ENCODE results near the gene TMEM156. TPM values are rescaled to one million over a fixed set of nuclear protein-coding genes. Genes with fewer than 3 reads are reported as not detected.
A peak's percentile ranks its signal among the peaks of the same experiment; 100 is the strongest.

The TMEM156 gene
- total and polyA plus RNA-seq, 7 donors = 0.08 to 0.15 (median 0.10) TPM; not detected in 4

DNA sequence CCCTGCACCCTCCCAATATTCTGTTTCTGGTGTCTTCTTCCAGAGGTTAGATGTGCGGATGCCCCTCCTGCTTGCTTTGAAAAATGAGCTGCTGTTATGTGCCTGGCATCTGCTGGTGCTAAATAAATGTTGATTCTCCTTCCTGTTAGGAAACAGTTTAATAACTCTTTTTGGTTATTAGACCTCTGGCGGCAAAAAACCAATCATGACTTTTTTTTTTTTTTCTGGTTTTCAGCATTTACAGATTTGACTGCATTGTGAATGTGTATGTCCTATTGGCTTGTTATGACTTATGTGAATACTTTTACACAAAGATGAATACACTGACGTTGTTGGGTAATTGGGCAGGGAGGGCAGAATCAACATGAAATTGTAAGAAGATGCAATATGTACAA lies 13.6 kb upstream of the TMEM156 start:
- DNase-seq = no peak
- TF ChIP-seq, protein P1, sequence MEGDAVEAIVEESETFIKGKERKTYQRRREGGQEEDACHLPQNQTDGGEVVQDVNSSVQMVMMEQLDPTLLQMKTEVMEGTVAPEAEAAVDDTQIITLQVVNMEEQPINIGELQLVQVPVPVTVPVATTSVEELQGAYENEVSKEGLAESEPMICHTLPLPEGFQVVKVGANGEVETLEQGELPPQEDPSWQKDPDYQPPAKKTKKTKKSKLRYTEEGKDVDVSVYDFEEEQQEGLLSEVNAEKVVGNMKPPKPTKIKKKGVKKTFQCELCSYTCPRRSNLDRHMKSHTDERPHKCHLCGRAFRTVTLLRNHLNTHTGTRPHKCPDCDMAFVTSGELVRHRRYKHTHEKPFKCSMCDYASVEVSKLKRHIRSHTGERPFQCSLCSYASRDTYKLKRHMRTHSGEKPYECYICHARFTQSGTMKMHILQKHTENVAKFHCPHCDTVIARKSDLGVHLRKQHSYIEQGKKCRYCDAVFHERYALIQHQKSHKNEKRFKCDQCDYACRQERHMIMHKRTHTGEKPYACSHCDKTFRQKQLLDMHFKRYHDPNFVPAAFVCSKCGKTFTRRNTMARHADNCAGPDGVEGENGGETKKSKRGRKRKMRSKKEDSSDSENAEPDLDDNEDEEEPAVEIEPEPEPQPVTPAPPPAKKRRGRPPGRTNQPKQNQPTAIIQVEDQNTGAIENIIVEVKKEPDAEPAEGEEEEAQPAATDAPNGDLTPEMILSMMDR (IDR thresholded peaks at IDR 0.05) = no peak
- intact Hi-C loops (cut with DNase I) = no loop called here
- ATAC-seq = no peak
- Histone ChIP-seq H3K9me3 (no peaks in the 10 kb centered on the region), H3K27ac (peak overlapping the region; percentile 80), H3K4me3 (peak overlapping the region; percentile 84), H3K4me1 (no peaks in the 10 kb centered on the region), H3K27me3 (ENCODE audit: insufficient read depth in 3 of 3, low read length in 2 of 3) (no peaks in the 10 kb centered on the region), H3K36me3 (ENCODE audit: insufficient read depth in 1 of 2, low read depth in 1 of 2) (no peaks in the 10 kb centered on the region)
- WGBS, 3 donors = 28 to 46% (median 30%) methylated on average over 3 of the region's 3 CpGs

DNA sequence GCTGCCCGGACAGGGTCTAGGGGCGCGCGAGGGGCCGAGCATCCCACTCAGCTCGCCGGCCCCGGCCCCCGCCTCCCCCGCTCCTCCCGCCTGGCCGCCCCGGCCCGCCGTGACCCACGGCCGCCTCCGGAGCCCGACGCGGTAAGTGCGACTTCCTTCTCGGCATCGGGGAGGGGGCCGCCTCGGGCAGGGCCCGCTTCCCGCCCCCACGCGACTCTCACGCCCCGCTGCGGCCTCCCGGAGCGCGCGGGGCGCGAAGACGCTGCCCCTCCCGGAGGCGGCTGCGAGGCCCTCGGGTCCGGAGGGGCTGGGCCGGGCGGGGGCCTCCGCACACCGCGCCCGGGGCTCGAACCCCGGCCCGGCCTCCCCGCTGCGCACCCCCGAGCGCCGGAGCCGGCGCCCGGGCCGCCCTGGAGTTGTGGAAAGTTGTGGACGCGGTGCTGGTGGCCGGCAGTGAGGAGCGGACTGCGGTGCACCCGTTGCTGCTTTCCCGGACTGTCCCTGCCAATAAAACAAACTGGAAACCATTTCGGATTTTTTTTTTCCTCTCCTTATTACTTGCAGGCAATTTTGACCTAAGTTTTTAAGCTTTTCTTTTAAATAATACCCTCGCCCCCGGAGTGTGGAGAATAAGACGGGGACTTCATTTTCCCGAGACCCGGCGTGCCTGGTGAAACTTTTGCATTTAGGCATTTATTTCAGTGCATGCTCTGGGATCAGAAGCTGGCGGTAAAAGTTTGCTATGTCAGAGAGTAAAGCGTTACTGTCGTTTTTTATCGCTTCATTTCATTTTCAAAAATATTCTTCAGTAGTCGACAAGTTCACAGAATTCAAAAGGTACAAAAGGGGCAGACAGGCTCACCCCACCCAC lies 13.0 kb upstream of the TMEM156 start:
- DNase-seq = peak; percentile 46 to 52
- H3K4me1 ChIP-seq = no peaks in the 10 kb centered on the region
- ATAC-seq = peak in 1 of 4 donors; percentile 35
- WGBS, 3 donors = 1 to 2% (median 1%) methylated on average over 44 to 82 of the region's 82 CpGs
- intact Hi-C loops (cut with DNase I) = loop anchor here in 1 of 2 donors (5.0 kb wide), 1 partner anchor 103 kb away; no protein-coding TSS in a partner anchor
- H3K36me3 ChIP-seq (ENCODE audit: insufficient read depth in 1 of 2, low read depth in 1 of 2) = no peaks in the 10 kb centered on the region
- H3K27me3 ChIP-seq (ENCODE audit: insufficient read depth in 3 of 3, low read length in 2 of 3) = no peaks in the 10 kb centered on the region
- peak overlapping the region; percentile 80 for H3K27ac ChIP-seq
- TF ChIP-seq, protein P1 (IDR thresholded peaks at IDR 0.05) = no peak
- peak overlapping the region; percentile 84 for H3K4me3 ChIP-seq
- no peaks in the 10 kb centered on the region for H3K9me3 ChIP-seq

DNA sequence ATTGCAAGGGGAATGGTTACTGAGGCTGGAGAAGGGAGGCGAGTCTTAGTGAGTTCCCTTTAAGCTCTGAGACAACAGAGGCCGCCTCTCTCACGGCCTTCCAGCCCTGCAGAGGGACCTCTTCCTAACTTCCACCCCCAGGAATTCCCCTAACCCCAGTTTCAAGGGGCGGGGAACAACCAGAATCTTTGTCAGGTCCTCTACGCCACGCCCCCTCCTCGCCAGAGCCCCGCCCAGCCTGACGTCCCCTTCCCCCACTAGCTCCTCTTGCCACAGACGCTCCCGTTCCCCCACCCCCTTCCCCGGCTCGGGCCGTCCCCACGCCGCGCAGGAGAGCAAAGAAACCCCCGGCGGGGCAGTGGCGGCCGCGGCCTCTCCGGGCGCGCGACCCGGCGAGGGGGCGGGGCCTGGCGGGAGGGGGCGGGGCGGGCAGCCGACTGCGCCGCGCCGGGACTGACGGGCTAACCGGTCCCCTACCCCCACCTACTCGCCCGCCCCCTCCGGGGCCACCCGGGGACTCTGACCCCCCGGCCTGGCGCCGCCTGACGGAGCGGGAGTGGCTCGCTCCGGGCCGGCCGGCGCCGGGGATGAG lies 12.3 kb upstream of the TMEM156 start:
- Histone ChIP-seq H3K4me3 (peak overlapping the region; percentile 84), H3K27ac (peak overlapping the region; percentile 80), H3K4me1 (no peaks in the 10 kb centered on the region), H3K36me3 (ENCODE audit: insufficient read depth in 1 of 2, low read depth in 1 of 2) (no peaks in the 10 kb centered on the region), H3K9me3 (no peaks in the 10 kb centered on the region), H3K27me3 (ENCODE audit: insufficient read depth in 3 of 3, low read length in 2 of 3) (no peaks in the 10 kb centered on the region)
- WGBS, 3 donors = 1 to 2% (median 2%) methylated on average over 12 to 53 of the region's 54 CpGs
- peak; percentile 90 to 95 for DNase-seq
- intact Hi-C loops (cut with DNase I) = loop anchor here in 1 of 2 donors (5.0 kb wide), 1 partner anchor 102 kb away; no protein-coding TSS in a partner anchor
- ATAC-seq = peak; percentile 90 to 94 (median 92)
- TF ChIP-seq, protein P1 (IDR thresholded peaks at IDR 0.05) = no peak

DNA sequence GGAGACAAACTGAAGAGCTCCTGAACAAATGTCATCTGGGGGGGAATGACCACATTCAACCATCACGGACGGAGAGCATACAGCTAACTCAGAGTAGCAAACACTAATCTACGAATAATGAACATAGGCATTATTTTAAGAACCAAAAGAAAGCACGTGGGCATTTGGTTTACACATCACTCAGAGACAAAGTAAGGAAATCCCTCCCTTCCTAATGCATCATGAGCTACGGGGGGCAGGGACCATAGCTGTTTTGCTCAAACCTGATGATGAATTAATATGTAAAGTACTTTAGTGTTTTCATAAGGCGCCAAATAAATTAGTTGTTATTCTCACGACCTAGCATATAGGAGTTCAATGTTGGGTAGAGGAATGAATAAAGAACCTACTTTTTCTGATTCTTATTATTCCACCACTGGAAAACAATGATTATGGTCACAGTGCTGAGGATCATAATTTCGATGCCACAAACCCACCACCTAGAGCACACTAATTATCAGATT lies 11.7 kb upstream of the TMEM156 start:
- no peaks in the 10 kb centered on the region for H3K27me3 ChIP-seq (ENCODE audit: insufficient read depth in 3 of 3, low read length in 2 of 3)
- intact Hi-C loops (cut with DNase I) = loop anchor here in 1 of 2 donors (5.0 kb wide), 1 partner anchor 102 kb away; no protein-coding TSS in a partner anchor
- ATAC-seq (no peak), DNase-seq (no peak)
- peak overlapping the region; percentile 84 for H3K4me3 ChIP-seq
- peak overlapping the region; percentile 80 for H3K27ac ChIP-seq
- H3K4me1 ChIP-seq = no peaks in the 10 kb centered on the region
- H3K36me3 ChIP-seq (ENCODE audit: insufficient read depth in 1 of 2, low read depth in 1 of 2) = no peaks in the 10 kb centered on the region
- 17 to 25% (median 18%) methylated on average over 8 of the region's 8 CpGs for WGBS, 3 donors
- no peaks in the 10 kb centered on the region for H3K9me3 ChIP-seq
- TF ChIP-seq, protein P1 (IDR thresholded peaks at IDR 0.05) = no peak
